Measurements from ENCODE around the gene ULK2. TPM values are rescaled to one million over a fixed set of nuclear protein-coding genes. Genes with fewer than 3 reads are reported as not detected.
A peak's percentile ranks its signal among the peaks of the same experiment; 100 is the strongest.

ULK2 gene
- polyA plus RNA-seq, 1 donor from 2014 or later, result 1.8 TPM

DNA sequence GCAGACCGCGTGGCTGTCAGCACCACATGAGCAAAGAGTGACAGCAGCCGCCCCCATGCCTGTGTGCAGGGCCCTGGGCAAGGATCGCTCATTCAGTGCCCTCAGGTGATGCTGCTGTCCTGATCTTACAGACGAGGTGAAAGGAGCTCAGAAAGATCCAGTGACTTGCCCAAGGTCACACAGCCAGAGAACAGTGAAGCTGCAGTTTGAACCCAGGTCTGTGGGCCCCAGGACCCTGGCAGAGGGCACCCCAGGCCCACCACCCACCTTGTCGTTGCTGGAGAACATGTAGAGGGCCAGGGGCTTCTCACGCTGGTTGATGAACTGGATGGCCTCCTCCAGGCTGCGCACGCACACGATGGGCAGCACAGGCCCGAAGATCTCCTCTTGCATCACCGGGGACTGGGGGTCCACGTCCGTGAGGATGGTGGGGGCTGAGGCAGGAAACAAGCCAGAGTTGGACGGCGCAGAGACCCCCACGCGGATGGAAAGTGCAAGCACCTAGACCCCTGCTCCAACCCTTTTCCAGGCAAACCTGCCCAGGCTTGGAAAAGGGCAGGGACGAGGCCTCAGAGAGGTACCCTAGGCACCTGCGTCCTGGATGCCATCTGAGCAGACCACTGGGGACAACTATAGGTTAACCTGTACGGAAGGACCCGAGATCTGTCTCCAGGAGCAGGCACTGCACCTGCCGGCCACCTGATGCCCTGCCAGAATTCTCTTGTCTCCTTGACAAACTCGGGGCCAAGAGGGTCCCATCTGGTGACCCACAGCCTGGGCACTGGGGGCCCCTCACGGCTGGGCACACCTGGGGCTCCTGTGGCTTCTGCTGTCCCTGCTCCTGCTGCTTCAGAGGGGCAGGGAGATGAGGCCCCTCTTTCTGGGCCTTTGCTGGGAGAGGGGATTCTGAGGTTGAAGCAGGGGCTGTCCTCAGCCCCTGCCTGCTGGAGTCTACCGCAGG, 128.2 kb downstream of the ULK2 start:
- H3K9me3 Mint-ChIP-seq, result no peaks in the 10 kb centered on the region
- no peaks in the 10 kb centered on the region for H3K36me3 Mint-ChIP-seq
- peak overlapping the region in 1 of 4 donors; percentile 45 for H3K4me3 Mint-ChIP-seq
- no peak overlapping the region for H3K27ac Mint-ChIP-seq
- H3K27me3 Mint-ChIP-seq, result no peaks in the 10 kb centered on the region
- H3K4me1 Mint-ChIP-seq, result no peaks in the 10 kb centered on the region

DNA sequence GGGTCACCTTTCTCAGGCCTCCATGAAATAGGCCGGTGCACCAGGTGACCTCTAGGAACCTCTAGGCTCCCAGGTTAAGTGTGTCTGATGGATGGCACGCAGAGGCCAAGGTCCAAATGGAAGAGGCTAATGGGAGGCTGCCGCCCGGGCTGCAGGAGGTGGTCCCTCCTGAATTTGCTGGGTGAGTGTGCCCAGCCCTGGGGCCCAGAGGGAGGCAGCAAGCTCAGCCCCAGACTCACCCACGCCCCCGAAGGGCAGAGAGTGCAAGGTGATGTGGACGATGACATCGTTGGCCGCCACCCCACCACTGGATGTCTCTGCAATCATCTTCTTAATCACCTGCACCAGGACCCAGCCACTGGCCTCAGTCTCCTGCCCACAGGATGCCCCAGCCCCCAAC, 129.0 kb downstream of the ULK2 start:
- H3K4me1 Mint-ChIP-seq, result no peaks in the 10 kb centered on the region

GRCh38 chr17:19738073-19738449, 129.7 kb downstream of the ULK2 start:
- H3K36me3 Mint-ChIP-seq, result no peaks in the 10 kb centered on the region
- no peak overlapping the region for H3K4me3 Mint-ChIP-seq
- H3K27ac Mint-ChIP-seq, result no peak overlapping the region
- no peaks in the 10 kb centered on the region for H3K9me3 Mint-ChIP-seq
- H3K4me1 Mint-ChIP-seq, result no peaks in the 10 kb centered on the region
- no peaks in the 10 kb centered on the region for H3K27me3 Mint-ChIP-seq

More for the DNA sequence above, 129.0 kb downstream of the ULK2 start:
- H3K9me3 Mint-ChIP-seq, result no peaks in the 10 kb centered on the region
- no peak overlapping the region for H3K4me3 Mint-ChIP-seq
- H3K36me3 Mint-ChIP-seq, result no peaks in the 10 kb centered on the region
- H3K27me3 Mint-ChIP-seq, result no peaks in the 10 kb centered on the region
- no peak overlapping the region for H3K27ac Mint-ChIP-seq

GRCh38 chr17:19737305-19738072, 130.2 kb downstream of the ULK2 start:
- Mint-ChIP-seq H3K27ac (no peak overlapping the region), H3K9me3 (no peaks in the 10 kb centered on the region), H3K4me3 (no peak overlapping the region), H3K27me3 (no peaks in the 10 kb centered on the region), H3K4me1 (no peaks in the 10 kb centered on the region), H3K36me3 (no peaks in the 10 kb centered on the region)

DNA sequence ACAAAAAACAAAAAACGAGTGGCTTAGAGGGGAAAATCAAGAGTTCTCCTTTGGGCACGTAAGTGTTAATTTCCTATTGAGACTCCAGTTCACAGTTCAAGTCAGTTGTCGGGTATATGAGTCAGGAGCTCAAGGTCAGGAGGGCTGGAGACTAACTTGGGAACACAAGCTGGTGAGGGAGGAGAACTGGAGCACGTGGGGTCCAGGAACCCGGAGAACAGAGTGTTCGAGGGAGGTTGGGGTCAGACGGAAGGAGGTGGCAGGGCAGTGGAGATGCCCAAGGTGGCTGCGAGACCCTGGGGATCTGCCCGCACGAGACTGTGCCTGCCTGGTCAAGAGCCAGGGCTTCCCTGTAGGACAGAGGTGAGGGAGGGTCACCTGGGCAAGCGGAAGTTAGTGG, 131.7 kb downstream of the ULK2 start:
- no peaks in the 10 kb centered on the region for H3K9me3 Mint-ChIP-seq
- H3K27ac Mint-ChIP-seq, result peak overlapping the region in 1 of 3 donors; percentile 66

DNA sequence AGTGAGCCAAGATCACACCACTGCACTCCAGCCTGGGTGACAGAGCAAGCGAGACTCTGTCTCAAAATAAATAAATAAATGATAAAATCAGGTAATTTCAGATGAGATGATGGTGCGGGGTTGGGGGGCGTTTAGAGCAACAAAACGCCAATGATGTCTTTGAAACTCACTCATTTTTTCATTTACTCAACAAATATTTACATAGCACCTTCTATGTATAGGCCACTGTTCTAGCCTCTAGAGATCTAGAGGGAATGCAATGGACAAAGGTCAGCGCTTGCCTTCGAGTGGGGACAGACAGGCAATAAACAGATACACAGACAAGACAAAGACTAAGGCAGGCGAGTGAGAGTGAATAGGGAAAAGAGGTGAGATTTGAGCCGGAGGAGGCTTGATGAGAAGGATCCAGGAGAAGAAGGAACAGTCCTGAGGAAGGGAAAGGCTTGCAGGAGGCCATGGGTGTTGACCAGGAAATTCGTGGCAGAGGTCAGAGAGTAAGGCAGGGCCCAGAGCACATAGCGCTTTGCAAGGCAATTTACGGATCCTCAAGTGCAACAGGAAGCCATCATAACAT, 133.7 kb downstream of the ULK2 start:
- Mint-ChIP-seq H3K27ac (no peak overlapping the region), H3K9me3 (no peaks in the 10 kb centered on the region), H3K36me3 (no peaks in the 10 kb centered on the region), H3K27me3 (no peaks in the 10 kb centered on the region), H3K4me3 (no peak overlapping the region), H3K4me1 (no peaks in the 10 kb centered on the region)

More for the DNA sequence above, 131.7 kb downstream of the ULK2 start:
- Mint-ChIP-seq H3K4me1 (no peaks in the 10 kb centered on the region), H3K36me3 (no peaks in the 10 kb centered on the region), H3K4me3 (no peak overlapping the region), H3K27me3 (no peaks in the 10 kb centered on the region)

DNA sequence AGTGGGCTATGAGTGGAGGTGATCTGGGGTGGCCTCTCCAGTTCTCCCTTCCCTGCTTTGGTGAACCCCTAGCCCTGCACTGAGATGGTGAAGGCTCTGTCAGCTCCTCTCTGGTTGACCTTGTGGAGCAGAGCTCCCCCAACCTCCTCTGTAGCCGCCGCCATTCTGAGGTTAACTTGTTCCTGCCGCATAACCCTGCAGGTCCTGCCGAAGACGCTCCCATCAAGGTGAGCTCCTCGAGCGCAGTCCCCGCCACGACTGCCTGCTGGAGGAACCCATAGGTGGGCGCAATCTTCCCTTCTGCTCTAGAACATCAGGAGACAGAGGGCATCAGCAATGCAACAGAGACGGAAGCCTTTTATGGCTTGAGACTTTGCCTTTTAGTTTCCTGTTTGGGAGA, 136.1 kb downstream of the ULK2 start:
- Mint-ChIP-seq H3K27ac (no peak overlapping the region), H3K4me1 (no peaks in the 10 kb centered on the region), H3K9me3 (no peaks in the 10 kb centered on the region), H3K27me3 (no peaks in the 10 kb centered on the region), H3K4me3 (no peak overlapping the region), H3K36me3 (no peaks in the 10 kb centered on the region)

DNA sequence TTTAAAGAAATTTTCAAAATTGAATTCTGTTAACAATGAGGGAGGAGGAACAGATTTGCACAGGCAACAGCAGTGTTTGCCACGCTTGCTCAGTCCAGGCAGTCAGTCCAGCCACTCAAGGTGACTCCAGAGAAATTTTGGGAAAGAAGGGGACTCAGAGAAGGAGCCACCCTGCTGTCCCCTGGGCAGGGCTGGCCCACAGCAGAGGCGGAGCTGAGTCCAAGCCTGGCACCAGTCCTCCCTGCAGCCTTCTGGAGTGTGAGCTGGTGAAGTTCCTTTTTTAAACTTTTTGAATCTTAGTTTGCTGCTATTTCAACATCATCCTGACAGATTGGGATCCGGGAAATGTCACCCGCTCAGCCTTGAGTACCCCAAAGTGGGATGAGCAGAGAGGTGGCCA, 136.9 kb downstream of the ULK2 start:
- Mint-ChIP-seq H3K27me3 (no peaks in the 10 kb centered on the region), H3K4me3 (no peak overlapping the region), H3K36me3 (no peaks in the 10 kb centered on the region), H3K4me1 (no peaks in the 10 kb centered on the region), H3K27ac (no peak overlapping the region), H3K9me3 (no peaks in the 10 kb centered on the region)

GRCh38 chr17:19729900-19730299, 137.8 kb downstream of the ULK2 start:
- no peaks in the 10 kb centered on the region for H3K27me3 Mint-ChIP-seq
- H3K27ac Mint-ChIP-seq, result no peak overlapping the region
- peaks cover 0 to 5% (median 0%) of the 10 kb centered on the region in 3 donors for H3K4me1 Mint-ChIP-seq
- H3K4me3 Mint-ChIP-seq, result no peak overlapping the region
- no peaks in the 10 kb centered on the region for H3K9me3 Mint-ChIP-seq
- H3K36me3 Mint-ChIP-seq, result no peaks in the 10 kb centered on the region

- Mint-ChIP-seq H3K9me3 (no peaks in the 10 kb centered on the region), H3K27me3 (no peaks in the 10 kb centered on the region), H3K36me3 (no peaks in the 10 kb centered on the region), H3K4me1 (peaks cover 0 to 10% (median 0%) of the 10 kb centered on the region in 3 donors), H3K27ac (peak overlapping the region in 1 of 3 donors; percentile 69), H3K4me3 (no peak overlapping the region)
Observed at GRCh38 chr17:19728084-19728495, 139.6 kb downstream of the ULK2 start.

DNA sequence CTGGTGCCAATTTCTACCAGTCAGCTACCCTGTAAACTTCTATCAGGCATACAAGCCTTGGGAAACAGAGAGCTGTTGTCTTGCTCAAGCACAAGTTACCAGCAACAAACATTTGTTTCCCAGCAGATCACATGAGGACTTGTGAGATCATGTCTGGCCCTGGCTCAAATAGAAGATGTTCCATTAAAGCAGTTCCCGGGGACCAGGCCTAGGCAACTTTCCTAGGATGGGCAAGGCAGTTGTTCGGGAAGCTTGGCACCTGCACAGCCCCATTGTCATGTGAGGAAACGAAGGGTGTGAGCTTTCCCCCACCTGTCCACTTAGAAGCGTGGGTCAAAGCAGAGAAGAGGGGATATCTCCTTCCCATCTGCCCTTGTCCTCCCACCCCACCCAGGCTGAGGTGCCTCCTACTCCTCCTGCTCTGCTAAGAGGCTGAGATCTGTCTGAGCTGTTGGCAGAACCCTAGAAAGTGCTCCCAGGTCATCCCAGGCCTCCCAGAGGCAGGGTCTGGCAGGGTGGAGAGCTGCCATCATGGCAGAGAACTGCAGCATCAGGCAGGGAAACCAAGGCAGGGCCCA, 140.1 kb downstream of the ULK2 start:
- H3K36me3 Mint-ChIP-seq, result no peaks in the 10 kb centered on the region
- H3K27me3 Mint-ChIP-seq, result no peaks in the 10 kb centered on the region
- peaks cover 0 to 10% (median 0%) of the 10 kb centered on the region in 3 donors for H3K4me1 Mint-ChIP-seq
- no peak overlapping the region for H3K4me3 Mint-ChIP-seq
- H3K27ac Mint-ChIP-seq, result peak overlapping the region in 1 of 3 donors; percentile 16
- H3K9me3 Mint-ChIP-seq, result no peaks in the 10 kb centered on the region

DNA sequence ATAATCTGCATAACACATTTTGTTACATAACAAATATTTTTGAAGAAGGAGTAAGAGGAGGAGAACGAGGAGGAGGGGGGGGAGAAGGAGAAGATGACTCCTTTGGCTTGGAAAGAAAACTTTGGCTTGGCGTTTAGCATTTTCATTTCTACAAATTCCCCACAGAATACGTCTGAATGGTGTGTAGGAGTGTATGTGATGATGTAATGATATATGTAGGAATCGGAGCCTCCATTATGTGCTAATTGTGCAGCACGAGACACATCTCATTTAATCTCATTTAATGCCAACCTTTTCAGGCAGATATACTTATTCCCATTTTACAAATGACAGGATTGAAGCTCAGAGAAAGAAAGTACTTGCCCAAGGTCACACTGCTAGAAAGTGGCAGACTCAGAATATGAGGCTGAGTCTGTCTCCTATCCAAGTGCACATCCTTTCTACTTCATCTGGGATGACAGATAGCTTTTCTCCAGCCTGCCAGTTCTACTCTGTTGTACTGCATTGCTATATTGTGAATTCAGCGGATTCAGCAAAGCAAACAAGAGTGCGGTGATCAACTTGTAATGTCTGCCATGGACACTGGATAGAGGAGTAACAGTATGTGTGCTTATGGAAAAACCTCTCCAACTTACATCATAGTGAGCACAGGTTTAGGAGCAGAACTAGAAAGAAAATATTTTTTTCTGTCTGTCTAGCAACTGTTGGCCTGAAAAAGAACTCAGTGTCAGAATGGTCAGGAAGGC, 140.9 kb downstream of the ULK2 start:
- peaks cover 0 to 10% (median 2%) of the 10 kb centered on the region in 3 donors for H3K4me1 Mint-ChIP-seq
- no peak overlapping the region for H3K4me3 Mint-ChIP-seq
- H3K36me3 Mint-ChIP-seq, result no peaks in the 10 kb centered on the region
- no peaks in the 10 kb centered on the region for H3K9me3 Mint-ChIP-seq
- H3K27me3 Mint-ChIP-seq, result no peaks in the 10 kb centered on the region
- peak overlapping the region in 1 of 3 donors; percentile 16 for H3K27ac Mint-ChIP-seq

GRCh38 chr17:19725486-19725885, 142.2 kb downstream of the ULK2 start:
- no peak overlapping the region for H3K27ac Mint-ChIP-seq
- H3K27me3 Mint-ChIP-seq, result no peaks in the 10 kb centered on the region

More at GRCh38 chr17:19725486-19725885, 142.2 kb downstream of the ULK2 start:
- Mint-ChIP-seq H3K9me3 (no peaks in the 10 kb centered on the region), H3K4me3 (peak overlapping the region; percentile 33 to 59 (median 52)), H3K36me3 (no peaks in the 10 kb centered on the region), H3K4me1 (peaks cover 0 to 10% (median 2%) of the 10 kb centered on the region in 3 donors)
